Measurements from ENCODE around the gene HOXA11.

Gene HOXA11

GRCh38 chr7:27133409-27134231 is 51.4 kb downstream of the HOXA11 start:
- DNase-seq (ENCODE audit: low spot score) = no peak

DNA sequence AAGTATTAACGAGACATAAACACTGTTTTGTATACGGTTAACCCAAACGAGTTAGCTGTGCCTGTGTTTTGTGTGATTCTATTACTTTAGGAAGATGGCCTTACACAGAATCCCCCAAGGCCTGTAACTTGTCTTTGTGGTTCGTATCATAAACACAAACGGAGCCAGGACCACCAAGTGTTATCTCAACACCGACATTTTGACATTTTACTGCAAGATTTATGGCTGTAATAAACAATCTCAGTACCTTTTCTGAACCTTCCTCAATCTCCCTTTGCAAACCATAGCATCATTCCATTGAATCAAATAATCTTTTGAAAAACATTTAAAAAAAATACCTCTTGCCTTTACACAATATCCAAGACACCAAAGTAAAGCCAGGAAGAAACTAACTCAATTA is 52.1 kb downstream of the HOXA11 start:
- DNase-seq (ENCODE audit: low spot score) = no peak

DNA sequence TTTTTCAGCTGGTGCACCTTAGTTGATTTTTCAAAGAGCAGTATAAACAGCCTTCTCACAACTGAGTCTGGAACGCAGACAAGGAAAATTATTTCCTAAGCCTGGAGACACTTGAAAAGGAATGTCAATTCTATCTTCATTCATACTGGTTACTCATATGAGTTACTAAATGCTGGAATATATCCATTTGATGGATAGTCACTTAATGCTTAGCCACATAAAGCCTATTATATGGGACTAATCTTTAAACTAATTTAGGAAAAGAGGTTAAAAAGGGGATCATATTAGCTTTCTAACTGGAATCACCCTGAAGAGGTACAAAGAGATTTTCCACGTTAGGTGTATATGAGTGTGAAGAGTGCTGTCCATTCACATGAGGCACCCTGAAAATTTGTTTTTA is 52.8 kb downstream of the HOXA11 start:
- no peak for DNase-seq (ENCODE audit: low spot score)

- no peak for DNase-seq (ENCODE audit: low spot score)
These were observed 53.6 kb downstream of the HOXA11 start for GRCh38 chr7:27131390-27131819.
